ENCODE data around the gene EXOSC7. TPM values are rescaled to one million over a fixed set of nuclear protein-coding genes. Genes with fewer than 3 reads are reported as not detected.
"Not testable (repeated sequence)": the region's sequence is repeated elsewhere in the genome, so short reads cannot be mapped to it uniquely, and the experiment has no call there.

EXOSC7 gene
- total RNA-seq, 1 experiment from 2014 or later: 43.4 TPM

GRCh38 chr3:44962621-44963393 is 13.2 kb upstream of the EXOSC7 start:
- peak; percentile 68 for DNase-seq (ENCODE audit: low read depth)

GRCh38 chr3:44963571-44964325 is 12.3 kb upstream of the EXOSC7 start:
- DNase-seq (ENCODE audit: low read depth): no peak

- no peak for DNase-seq (ENCODE audit: low read depth)
Observed at GRCh38 chr3:44965165-44965564, 10.9 kb upstream of the EXOSC7 start.

GRCh38 chr3:44966795-44967278 is 9.2 kb upstream of the EXOSC7 start:
- DNase-seq (ENCODE audit: low read depth): peak; percentile 16

- DNase-seq (ENCODE audit: low read depth): no peak
Observed at GRCh38 chr3:44968447-44968858, 7.6 kb upstream of the EXOSC7 start.

- no peak for DNase-seq (ENCODE audit: low read depth)
Observed at GRCh38 chr3:44969154-44969827, 6.8 kb upstream of the EXOSC7 start.

- DNase-seq (ENCODE audit: low read depth): no peak
Observed at GRCh38 chr3:44969828-44970179, 6.2 kb upstream of the EXOSC7 start.

GRCh38 chr3:44970926-44971490 is 5.0 kb upstream of the EXOSC7 start:
- DNase-seq (ENCODE audit: low read depth): no peak

GRCh38 chr3:44974416-44974815 is 1.6 kb upstream of the EXOSC7 start:
- no peak for DNase-seq (ENCODE audit: low read depth)

- DNase-seq (ENCODE audit: low read depth): peak; percentile 59
Observed at GRCh38 chr3:44981220-44981619, 5.2 kb downstream of the EXOSC7 start.

GRCh38 chr3:44981751-44982150 is 5.7 kb downstream of the EXOSC7 start:
- DNase-seq (ENCODE audit: low read depth): no peak

- DNase-seq (ENCODE audit: low read depth): no peak
Observed at GRCh38 chr3:44982817-44983216, 6.8 kb downstream of the EXOSC7 start.

GRCh38 chr3:44983484-44983941 is 7.5 kb downstream of the EXOSC7 start:
- DNase-seq (ENCODE audit: low read depth): peak; percentile 25

GRCh38 chr3:44984335-44984734 is 8.3 kb downstream of the EXOSC7 start:
- no peak for DNase-seq (ENCODE audit: low read depth)

GRCh38 chr3:44986330-44986729 is 10.3 kb downstream of the EXOSC7 start:
- DNase-seq (ENCODE audit: low read depth): not testable (repeated sequence)

- DNase-seq (ENCODE audit: low read depth): no peak
Observed at GRCh38 chr3:44987332-44987731, 11.3 kb downstream of the EXOSC7 start.

GRCh38 chr3:44988073-44988472 is 12.0 kb downstream of the EXOSC7 start:
- no peak for DNase-seq (ENCODE audit: low read depth)

GRCh38 chr3:44989141-44989540 is 13.1 kb downstream of the EXOSC7 start:
- no peak for DNase-seq (ENCODE audit: low read depth)

- DNase-seq (ENCODE audit: low read depth): no peak
Observed at GRCh38 chr3:44989636-44990373, 13.8 kb downstream of the EXOSC7 start.

GRCh38 chr3:44991326-44991725 is 15.3 kb downstream of the EXOSC7 start:
- no peak for DNase-seq (ENCODE audit: low read depth)
